AG10803 (cell line): ENCODE measurements around the gene NUB1.

Experiments
- DNase-seq: peaks from one replicate; pipeline ENCODE4 v3.0.0; 2010; ENCODE audit warnings: low read depth
- H3K4me3 ChIP-seq: 2 replicates; pipeline ENCODE4 v1.5.1; 2011; ENCODE audit warnings: mild to moderate bottlenecking, low read length, control low read depth
- TF ChIP-seq, protein P1 (sequence below): conservative IDR thresholded peaks from 2 replicates; pipeline ENCODE4 v1.5.1; 2011; ENCODE audit warnings: mild to moderate bottlenecking, low read length, control low read depth, inconsistent platforms

Gene NUB1

DNA sequence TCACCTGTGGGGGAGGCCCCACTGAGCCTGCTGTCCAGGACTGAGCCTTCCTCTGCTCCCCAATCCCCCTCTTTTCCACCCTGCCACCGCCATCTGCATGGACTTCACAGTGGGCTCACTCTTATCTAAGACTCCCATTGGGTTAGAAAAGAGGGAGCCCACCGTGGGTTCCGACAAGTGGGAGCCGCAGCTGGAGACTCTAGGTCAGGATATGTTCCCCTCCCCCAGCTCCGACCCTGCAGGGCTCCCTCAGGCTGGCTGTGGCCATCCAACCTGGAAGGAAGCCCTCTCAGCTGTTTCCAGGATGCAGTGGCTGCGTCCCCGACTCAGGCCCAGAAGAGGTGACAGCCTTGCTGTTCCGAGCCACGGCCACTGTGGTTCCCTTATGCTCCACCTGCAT, 63.4 kb downstream of the NUB1 start:
- TF ChIP-seq, protein P1, sequence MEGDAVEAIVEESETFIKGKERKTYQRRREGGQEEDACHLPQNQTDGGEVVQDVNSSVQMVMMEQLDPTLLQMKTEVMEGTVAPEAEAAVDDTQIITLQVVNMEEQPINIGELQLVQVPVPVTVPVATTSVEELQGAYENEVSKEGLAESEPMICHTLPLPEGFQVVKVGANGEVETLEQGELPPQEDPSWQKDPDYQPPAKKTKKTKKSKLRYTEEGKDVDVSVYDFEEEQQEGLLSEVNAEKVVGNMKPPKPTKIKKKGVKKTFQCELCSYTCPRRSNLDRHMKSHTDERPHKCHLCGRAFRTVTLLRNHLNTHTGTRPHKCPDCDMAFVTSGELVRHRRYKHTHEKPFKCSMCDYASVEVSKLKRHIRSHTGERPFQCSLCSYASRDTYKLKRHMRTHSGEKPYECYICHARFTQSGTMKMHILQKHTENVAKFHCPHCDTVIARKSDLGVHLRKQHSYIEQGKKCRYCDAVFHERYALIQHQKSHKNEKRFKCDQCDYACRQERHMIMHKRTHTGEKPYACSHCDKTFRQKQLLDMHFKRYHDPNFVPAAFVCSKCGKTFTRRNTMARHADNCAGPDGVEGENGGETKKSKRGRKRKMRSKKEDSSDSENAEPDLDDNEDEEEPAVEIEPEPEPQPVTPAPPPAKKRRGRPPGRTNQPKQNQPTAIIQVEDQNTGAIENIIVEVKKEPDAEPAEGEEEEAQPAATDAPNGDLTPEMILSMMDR: no peak
- H3K4me3 ChIP-seq: no peak overlapping the region
- DNase-seq: no peak

DNA sequence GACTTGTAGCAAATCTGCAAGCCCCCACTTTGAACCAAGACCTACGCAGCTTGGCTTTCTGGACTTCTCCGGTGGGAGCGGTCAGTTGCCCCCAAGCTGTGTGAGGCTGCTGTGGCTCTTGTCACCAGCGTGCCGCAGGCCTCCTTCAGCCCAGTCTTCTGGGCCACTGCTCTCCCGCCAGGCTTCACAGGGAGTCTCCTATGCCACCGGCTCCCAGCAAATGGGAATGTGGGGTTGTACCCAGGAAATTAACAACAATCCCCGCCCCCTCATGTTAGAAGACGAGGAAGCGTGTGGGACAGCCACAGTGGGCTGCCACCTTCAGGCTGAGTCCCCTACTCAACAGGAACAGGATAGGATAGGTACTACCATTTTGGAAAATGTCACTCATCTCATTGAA, 64.0 kb downstream of the NUB1 start:
- no peak overlapping the region for H3K4me3 ChIP-seq
- TF ChIP-seq, protein P1: no peak
- no peak for DNase-seq

DNA sequence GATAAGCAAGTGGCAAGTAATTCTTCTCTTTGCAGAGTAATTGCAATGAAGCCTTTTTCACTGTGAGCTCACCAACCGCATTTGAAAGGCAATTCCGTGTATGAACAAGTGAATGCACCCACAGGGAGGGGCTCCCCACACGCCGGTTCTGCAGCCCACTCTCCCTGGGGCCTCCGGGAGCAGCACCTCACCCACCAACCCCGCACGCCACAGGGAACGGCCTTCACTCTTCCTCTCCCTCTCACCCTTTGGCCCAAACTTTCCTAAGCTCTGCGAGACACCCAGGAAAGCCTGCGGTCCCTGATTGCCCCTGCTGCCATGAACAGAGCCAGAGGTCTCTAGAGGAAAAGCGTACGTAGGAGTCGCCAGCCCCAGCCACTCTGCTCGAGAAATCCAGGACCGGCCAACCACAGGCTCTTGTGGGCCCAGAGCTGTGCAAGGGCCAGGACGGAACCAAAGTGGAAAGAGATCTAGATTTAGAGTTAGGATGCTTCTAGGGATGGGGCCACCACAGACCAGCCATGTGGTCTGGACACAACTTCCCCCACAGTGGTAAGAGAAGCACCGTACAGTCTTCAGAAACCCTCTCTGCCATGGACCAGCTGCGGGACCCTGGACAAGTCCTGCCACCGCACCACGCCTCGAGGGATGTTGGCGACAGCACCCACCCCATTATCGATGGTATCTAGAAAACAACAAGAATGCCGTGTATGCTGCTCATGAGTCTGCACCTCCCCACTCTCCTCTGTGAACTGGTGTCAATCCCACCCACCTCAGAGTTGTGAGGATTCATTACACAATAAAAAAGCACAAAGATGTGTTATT, 64.7 kb downstream of the NUB1 start:
- TF ChIP-seq, protein P1: no peak
- DNase-seq: no peak
- H3K4me3 ChIP-seq: no peak overlapping the region

DNA sequence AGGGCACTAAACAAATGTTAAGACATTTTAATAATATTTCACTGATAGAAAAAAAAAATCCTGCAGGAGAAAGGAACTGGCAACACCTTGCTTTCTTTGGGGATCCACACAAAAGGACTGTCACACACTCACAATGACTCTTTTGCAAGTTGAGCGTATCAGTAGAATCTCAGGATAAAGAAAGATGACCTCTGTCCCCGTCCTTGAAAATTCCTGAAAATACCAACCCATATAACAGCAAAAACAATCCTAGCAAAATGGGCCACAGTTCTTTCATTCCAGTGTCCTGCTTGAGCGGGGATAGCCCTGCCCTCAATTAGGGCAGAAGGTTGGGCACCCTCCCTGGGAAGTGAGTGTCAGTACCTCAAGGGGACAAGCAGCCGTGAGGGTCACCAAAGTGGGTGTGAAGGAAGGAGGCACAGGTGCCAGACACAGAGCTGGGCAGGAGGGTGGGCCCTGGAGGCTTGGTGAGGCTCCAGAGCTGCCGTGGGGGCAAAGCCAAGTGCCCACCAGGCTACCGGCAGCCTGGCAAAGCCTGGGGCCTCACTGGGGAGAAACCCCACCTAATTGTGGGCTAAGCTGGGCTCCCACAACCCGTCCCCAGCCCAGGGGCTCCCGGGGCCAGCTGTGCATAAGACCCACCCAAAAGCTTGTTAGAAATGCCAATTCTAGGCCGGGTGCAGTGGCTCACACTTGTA, 65.4 kb downstream of the NUB1 start:
- TF ChIP-seq, protein P1: no peak

DNA sequence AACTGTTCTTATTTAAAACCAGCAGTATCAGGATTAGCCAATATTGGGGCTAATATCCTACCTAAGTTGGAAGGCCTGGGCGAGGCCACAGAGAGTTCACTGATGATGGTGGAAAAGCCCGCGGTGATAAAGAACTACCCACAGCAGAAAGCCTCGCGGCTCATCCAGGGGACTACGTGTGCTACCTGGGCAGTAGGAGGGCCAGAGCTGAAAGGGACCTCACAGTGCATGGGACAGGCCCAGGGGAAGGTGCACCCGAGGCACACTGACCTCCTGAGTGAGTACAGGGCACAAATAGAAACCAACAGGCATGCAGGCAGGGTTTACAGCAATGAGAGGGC, 66.9 kb downstream of the NUB1 start:
- no peak overlapping the region for H3K4me3 ChIP-seq
- TF ChIP-seq, protein P1: no peak
- no peak for DNase-seq

More for the DNA sequence above, 65.4 kb downstream of the NUB1 start:
- H3K4me3 ChIP-seq: no peak overlapping the region
- no peak for DNase-seq

DNA sequence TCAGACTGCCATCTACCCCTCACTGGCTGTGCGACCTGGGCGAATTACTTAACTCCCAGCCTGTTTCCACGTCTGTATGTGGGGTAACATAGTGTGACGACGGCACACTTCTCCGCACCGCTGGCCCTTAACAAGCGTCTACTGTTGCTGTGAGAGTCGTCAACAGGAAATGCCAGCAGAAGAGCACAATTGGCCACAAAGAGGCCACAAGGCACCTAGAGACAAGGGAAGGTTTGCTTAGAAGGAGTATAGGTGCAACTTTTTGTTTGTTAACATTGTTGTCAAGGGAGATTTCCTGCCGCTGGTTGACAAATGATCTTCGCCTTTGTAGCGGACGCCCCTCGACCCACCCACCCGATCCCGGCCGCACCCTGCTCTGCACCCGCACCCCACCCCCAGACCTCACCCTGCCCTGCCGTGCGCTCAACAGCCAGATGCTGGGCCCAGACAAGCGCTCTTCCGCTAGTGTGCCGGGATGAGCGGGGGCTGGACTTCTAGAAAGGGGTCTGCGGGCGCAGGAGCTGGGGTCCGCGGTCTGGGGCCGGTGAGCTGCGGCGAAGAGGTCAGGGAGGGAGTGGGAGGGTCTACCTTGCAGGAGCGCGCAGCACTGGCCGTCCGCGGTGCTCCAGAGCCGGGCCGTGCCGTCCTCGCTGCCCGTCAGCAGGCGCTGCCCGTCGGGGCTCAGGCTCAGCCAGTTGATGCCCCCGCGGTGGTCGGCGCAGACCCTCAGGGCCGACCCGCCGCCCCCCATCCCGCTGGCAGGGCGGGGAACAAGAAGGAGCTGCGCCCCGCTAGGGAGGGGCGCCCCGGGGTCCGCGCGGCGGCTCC, 67.4 kb downstream of the NUB1 start:
- no peak for DNase-seq
- TF ChIP-seq, protein P1: no peak
- H3K4me3 ChIP-seq: no peak overlapping the region
